ENCODE results near the gene APOBEC3B.

DNA sequence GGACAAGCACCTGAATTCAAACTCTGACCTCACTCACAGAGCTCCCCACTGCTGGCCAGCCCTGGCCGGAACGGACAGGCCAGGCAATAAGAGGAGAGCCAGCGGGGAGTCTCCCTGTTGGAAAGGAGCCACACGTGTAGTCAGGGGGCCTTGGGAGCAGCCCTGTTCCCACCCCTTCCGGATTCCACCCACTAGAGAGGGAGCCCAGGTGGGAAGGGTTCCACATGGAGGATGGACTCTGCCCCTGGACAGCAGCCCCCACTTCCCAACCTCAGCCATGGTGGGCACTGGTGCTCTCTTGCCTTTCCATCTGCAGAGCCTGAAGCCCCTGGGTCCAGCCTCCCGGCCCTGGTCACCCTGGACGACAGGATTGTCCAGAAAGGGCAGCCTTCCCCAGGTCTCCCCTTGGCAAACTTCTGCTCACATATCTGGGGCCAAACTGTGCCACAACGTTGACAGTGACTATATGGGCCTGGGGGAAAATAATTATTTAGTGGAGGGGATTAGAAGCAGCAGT is 32.2 kb upstream of the APOBEC3B start:
- TF ChIP-seq EZH2 (IDR thresholded peaks at IDR 0.05; ENCODE audit: borderline replicate concordance) (no peak), EZH2phosphoT487 (IDR thresholded peaks at IDR 0.05; ENCODE audit: low read depth, severe bottlenecking, unreplicated experiment) (no peak)
- TF ChIP-seq, protein P1, sequence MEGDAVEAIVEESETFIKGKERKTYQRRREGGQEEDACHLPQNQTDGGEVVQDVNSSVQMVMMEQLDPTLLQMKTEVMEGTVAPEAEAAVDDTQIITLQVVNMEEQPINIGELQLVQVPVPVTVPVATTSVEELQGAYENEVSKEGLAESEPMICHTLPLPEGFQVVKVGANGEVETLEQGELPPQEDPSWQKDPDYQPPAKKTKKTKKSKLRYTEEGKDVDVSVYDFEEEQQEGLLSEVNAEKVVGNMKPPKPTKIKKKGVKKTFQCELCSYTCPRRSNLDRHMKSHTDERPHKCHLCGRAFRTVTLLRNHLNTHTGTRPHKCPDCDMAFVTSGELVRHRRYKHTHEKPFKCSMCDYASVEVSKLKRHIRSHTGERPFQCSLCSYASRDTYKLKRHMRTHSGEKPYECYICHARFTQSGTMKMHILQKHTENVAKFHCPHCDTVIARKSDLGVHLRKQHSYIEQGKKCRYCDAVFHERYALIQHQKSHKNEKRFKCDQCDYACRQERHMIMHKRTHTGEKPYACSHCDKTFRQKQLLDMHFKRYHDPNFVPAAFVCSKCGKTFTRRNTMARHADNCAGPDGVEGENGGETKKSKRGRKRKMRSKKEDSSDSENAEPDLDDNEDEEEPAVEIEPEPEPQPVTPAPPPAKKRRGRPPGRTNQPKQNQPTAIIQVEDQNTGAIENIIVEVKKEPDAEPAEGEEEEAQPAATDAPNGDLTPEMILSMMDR (IDR thresholded peaks at IDR 0.05; ENCODE audit: poor library complexity), result no peak
